Measurements from ENCODE around the gene DDX60.
"Not testable (repeated sequence)": the region's sequence is repeated elsewhere in the genome, so short reads cannot be mapped to it uniquely, and the experiment has no call there.

DDX60 gene

DNA sequence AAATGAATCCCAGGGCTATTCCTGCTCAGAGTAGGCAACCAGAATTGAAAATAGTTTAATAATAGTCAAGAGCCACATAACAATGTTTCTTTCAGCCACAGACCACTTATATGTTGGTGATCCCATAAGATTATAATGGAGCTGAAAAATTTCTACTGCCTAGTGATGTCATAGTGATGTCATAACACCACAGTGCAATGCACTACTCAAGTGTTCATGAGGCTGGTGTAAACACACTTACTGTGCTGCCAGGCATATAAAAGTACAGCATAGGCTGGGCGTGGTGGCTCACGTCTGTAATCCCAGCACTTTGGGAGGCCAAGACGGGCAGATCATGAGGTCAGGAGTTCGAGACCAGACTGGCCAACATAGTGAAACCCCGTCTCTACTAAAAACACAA, 15.1 kb downstream of the DDX60 start:
- H3K27ac ChIP-seq (ENCODE audit: low read length); H3K4me3 ChIP-seq (ENCODE audit: low read length in 2 of 2); H3K27me3 ChIP-seq (ENCODE audit: control insufficient read depth in 1 of 2, insufficient read depth in 2 of 2, low read length in 2 of 2); H3K9ac ChIP-seq (ENCODE audit: low read length in 2 of 2); H3K4me1 ChIP-seq (ENCODE audit: control insufficient read depth, insufficient read depth, low read length); H3K9me3 ChIP-seq (ENCODE audit: control insufficient read depth in 2 of 2, low read length in 2 of 2): not testable (repeated sequence)
- peaks cover 0 to 22% of the 10 kb centered on the region in 2 donors for H3K36me3 ChIP-seq (ENCODE audit: control insufficient read depth in 2 of 2, insufficient read depth in 2 of 2, low read length in 2 of 2)

DNA sequence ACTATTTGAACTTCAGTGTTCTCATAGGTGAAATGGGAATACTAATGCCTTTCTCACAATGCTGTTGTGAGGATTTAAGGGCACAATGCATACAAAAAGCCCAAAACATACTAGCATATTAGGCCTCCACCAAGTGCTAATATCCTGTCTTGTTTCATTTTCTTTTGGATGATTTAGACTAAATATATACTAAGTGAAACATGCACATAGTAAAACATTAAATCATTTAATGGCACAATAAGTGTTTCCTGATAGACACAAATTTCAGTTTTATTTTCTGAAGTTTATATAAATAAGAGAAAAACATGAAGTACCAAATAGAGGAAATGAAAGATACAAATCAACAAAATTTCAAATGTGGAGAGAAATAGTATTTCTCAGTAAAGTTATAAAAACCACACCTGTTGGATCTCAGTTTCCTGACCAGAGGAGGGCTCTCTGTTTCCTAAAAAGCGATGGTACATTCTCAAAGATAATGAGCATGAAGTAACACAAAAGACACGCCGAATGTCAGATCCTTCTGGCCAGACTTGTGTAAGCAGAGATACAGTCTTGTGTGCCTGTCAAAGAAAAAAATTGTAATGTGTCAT, 25.1 kb downstream of the DDX60 start:
- no peaks in the 10 kb centered on the region for H3K9me3 ChIP-seq (ENCODE audit: control insufficient read depth in 2 of 2, low read length in 2 of 2)
- H3K4me3 ChIP-seq (ENCODE audit: low read length in 2 of 2): no peak overlapping the region
- H3K9ac ChIP-seq (ENCODE audit: low read length in 2 of 2): no peak overlapping the region
- H3K27me3 ChIP-seq (ENCODE audit: control insufficient read depth in 1 of 2, insufficient read depth in 2 of 2, low read length in 2 of 2): no peaks in the 10 kb centered on the region
- H3K4me1 ChIP-seq (ENCODE audit: control insufficient read depth, insufficient read depth, low read length): no peaks in the 10 kb centered on the region
- H3K36me3 ChIP-seq (ENCODE audit: control insufficient read depth in 2 of 2, insufficient read depth in 2 of 2, low read length in 2 of 2): peaks cover 4 to 6% of the 10 kb centered on the region in 2 donors
- no peak overlapping the region for H3K27ac ChIP-seq (ENCODE audit: low read length)

DNA sequence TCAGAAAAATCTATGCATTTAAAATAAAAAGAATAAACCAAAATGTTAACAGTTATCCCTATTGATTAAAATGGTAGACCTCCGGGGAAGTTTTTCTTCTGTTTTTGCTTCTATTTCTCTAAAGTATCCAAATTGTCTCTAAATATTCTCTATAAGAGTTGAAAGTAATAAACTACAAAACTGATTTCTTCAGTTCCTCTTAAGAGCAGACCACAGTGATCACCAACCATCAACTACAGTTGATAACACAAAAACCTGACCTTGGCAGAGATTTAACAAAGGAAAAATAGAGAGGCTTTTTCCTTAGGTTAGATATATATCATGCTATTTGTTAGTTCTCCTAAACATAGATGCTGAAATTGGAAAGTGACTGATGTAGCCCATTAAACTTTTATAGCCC, 27.3 kb downstream of the DDX60 start:
- Histone ChIP-seq H3K27ac (ENCODE audit: low read length) (no peak overlapping the region), H3K4me3 (ENCODE audit: low read length in 2 of 2) (no peak overlapping the region), H3K27me3 (ENCODE audit: control insufficient read depth in 1 of 2, insufficient read depth in 2 of 2, low read length in 2 of 2) (no peaks in the 10 kb centered on the region), H3K9ac (ENCODE audit: low read length in 2 of 2) (no peak overlapping the region), H3K4me1 (ENCODE audit: control insufficient read depth, insufficient read depth, low read length) (no peaks in the 10 kb centered on the region), H3K9me3 (ENCODE audit: control insufficient read depth in 2 of 2, low read length in 2 of 2) (no peaks in the 10 kb centered on the region), H3K36me3 (ENCODE audit: control insufficient read depth in 2 of 2, insufficient read depth in 2 of 2, low read length in 2 of 2) (peaks cover 4 to 6% of the 10 kb centered on the region in 2 donors)

- not testable (repeated sequence) for H3K27ac ChIP-seq (ENCODE audit: low read length); H3K9ac ChIP-seq (ENCODE audit: low read length in 2 of 2); H3K27me3 ChIP-seq (ENCODE audit: control insufficient read depth in 1 of 2, insufficient read depth in 2 of 2, low read length in 2 of 2); H3K9me3 ChIP-seq (ENCODE audit: control insufficient read depth in 2 of 2, low read length in 2 of 2); H3K4me1 ChIP-seq (ENCODE audit: control insufficient read depth, insufficient read depth, low read length); H3K4me3 ChIP-seq (ENCODE audit: low read length in 2 of 2)
- H3K36me3 ChIP-seq (ENCODE audit: control insufficient read depth in 2 of 2, insufficient read depth in 2 of 2, low read length in 2 of 2): peaks cover 3 to 16% of the 10 kb centered on the region in 2 donors
Observed at GRCh38 chr4:168285850-168286249, 32.7 kb downstream of the DDX60 start.

GRCh38 chr4:168279556-168279955, 39.0 kb downstream of the DDX60 start:
- no peaks in the 10 kb centered on the region for H3K9me3 ChIP-seq (ENCODE audit: control insufficient read depth in 2 of 2, low read length in 2 of 2)
- H3K36me3 ChIP-seq (ENCODE audit: control insufficient read depth in 2 of 2, insufficient read depth in 2 of 2, low read length in 2 of 2): peaks cover 13 to 24% of the 10 kb centered on the region in 2 donors
- H3K4me3 ChIP-seq (ENCODE audit: low read length in 2 of 2): no peak overlapping the region
- H3K9ac ChIP-seq (ENCODE audit: low read length in 2 of 2): no peak overlapping the region
- no peak overlapping the region for H3K27ac ChIP-seq (ENCODE audit: low read length)
- H3K4me1 ChIP-seq (ENCODE audit: control insufficient read depth, insufficient read depth, low read length): no peaks in the 10 kb centered on the region
- H3K27me3 ChIP-seq (ENCODE audit: control insufficient read depth in 1 of 2, insufficient read depth in 2 of 2, low read length in 2 of 2): no peaks in the 10 kb centered on the region

DNA sequence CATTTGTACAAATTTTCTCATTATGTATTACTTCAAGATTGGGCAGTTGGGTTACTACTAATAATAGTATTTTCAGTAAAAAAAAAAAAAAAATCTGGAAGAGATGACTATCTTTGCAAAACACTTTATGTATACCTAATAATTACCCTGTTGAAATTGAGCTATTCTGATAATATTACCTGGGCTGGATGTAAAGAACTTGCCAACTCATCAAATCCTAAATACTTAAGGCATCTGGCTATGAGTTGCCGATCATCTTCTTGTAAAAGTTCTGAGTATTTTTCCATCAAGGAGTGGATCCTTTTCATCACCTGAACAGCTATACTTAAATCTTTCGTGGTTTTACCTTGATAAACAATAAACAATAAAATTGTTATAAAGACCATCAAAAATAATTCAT, 42.7 kb downstream of the DDX60 start:
- H3K9me3 ChIP-seq (ENCODE audit: control insufficient read depth in 2 of 2, low read length in 2 of 2): no peaks in the 10 kb centered on the region
- no peak overlapping the region for H3K4me3 ChIP-seq (ENCODE audit: low read length in 2 of 2)
- H3K4me1 ChIP-seq (ENCODE audit: control insufficient read depth, insufficient read depth, low read length): no peaks in the 10 kb centered on the region
- H3K36me3 ChIP-seq (ENCODE audit: control insufficient read depth in 2 of 2, insufficient read depth in 2 of 2, low read length in 2 of 2): peaks cover 10 to 25% of the 10 kb centered on the region in 2 donors
- no peak overlapping the region for H3K27ac ChIP-seq (ENCODE audit: low read length)
- H3K27me3 ChIP-seq (ENCODE audit: control insufficient read depth in 1 of 2, insufficient read depth in 2 of 2, low read length in 2 of 2): no peaks in the 10 kb centered on the region
- H3K9ac ChIP-seq (ENCODE audit: low read length in 2 of 2): no peak overlapping the region

- H3K36me3 ChIP-seq (ENCODE audit: control insufficient read depth in 2 of 2, insufficient read depth in 2 of 2, low read length in 2 of 2): peaks cover 10 to 20% of the 10 kb centered on the region in 2 donors
- H3K27me3 ChIP-seq (ENCODE audit: control insufficient read depth in 1 of 2, insufficient read depth in 2 of 2, low read length in 2 of 2): no peaks in the 10 kb centered on the region
- H3K4me1 ChIP-seq (ENCODE audit: control insufficient read depth, insufficient read depth, low read length): no peaks in the 10 kb centered on the region
- no peak overlapping the region for H3K4me3 ChIP-seq (ENCODE audit: low read length in 2 of 2)
- H3K27ac ChIP-seq (ENCODE audit: low read length): no peak overlapping the region
- H3K9me3 ChIP-seq (ENCODE audit: control insufficient read depth in 2 of 2, low read length in 2 of 2): no peaks in the 10 kb centered on the region
- H3K9ac ChIP-seq (ENCODE audit: low read length in 2 of 2): no peak overlapping the region
Observed at GRCh38 chr4:168274871-168275270, 43.7 kb downstream of the DDX60 start.

DNA sequence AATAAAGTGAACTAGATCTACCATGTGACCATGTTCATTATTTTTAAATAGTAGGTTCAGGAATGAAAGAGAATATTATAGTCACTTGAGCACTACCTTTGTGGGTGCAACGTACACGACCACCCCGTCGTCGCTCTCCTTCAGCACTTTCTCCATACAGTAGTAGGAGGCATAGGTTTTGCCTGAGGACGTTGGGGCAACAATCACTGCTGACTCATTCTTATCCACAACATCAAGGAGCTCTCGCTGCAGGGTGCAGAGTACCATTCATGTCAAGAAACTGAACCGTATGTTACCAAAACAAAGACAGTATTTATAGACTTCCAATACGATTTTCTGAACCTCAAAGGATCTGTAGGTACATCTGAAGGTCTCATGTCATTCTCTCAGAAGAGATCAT, 44.7 kb downstream of the DDX60 start:
- Histone ChIP-seq H3K36me3 (ENCODE audit: control insufficient read depth in 2 of 2, insufficient read depth in 2 of 2, low read length in 2 of 2) (peaks cover 3 to 16% of the 10 kb centered on the region in 2 donors), H3K9me3 (ENCODE audit: control insufficient read depth in 2 of 2, low read length in 2 of 2) (no peaks in the 10 kb centered on the region), H3K27me3 (ENCODE audit: control insufficient read depth in 1 of 2, insufficient read depth in 2 of 2, low read length in 2 of 2) (no peaks in the 10 kb centered on the region), H3K27ac (ENCODE audit: low read length) (no peak overlapping the region), H3K4me1 (ENCODE audit: control insufficient read depth, insufficient read depth, low read length) (no peaks in the 10 kb centered on the region), H3K4me3 (ENCODE audit: low read length in 2 of 2) (no peak overlapping the region), H3K9ac (ENCODE audit: low read length in 2 of 2) (no peak overlapping the region)

- Histone ChIP-seq H3K9ac (ENCODE audit: low read length in 2 of 2) (no peak overlapping the region), H3K9me3 (ENCODE audit: control insufficient read depth in 2 of 2, low read length in 2 of 2) (no peaks in the 10 kb centered on the region), H3K4me3 (ENCODE audit: low read length in 2 of 2) (no peak overlapping the region), H3K36me3 (ENCODE audit: control insufficient read depth in 2 of 2, insufficient read depth in 2 of 2, low read length in 2 of 2) (peaks cover 0 to 13% of the 10 kb centered on the region in 2 donors), H3K27me3 (ENCODE audit: control insufficient read depth in 1 of 2, insufficient read depth in 2 of 2, low read length in 2 of 2) (no peaks in the 10 kb centered on the region), H3K4me1 (ENCODE audit: control insufficient read depth, insufficient read depth, low read length) (no peaks in the 10 kb centered on the region), H3K27ac (ENCODE audit: low read length) (no peak overlapping the region)
Observed at GRCh38 chr4:168272488-168272887, 46.1 kb downstream of the DDX60 start.

DNA sequence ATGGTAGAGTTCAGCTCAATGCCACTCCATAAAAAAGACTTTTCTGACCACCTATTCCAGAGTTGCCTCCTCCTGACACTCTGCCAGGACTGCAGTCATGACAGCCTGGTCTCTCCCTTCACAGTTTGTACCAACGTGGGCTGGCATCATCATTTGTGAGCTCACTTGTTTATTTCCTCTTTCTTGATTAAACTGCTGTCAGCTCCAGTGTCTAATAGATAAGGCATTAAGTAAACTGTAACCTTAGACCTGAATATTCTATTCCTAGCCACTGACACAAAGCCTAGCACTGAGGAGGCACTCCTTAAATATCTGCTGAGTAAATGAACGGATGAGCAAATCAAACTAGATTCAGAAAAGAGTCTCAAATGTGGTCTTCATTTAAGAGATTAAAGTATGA, 48.7 kb downstream of the DDX60 start:
- Histone ChIP-seq H3K36me3 (ENCODE audit: control insufficient read depth in 2 of 2, insufficient read depth in 2 of 2, low read length in 2 of 2) (peaks cover 4 to 11% of the 10 kb centered on the region in 2 donors), H3K9ac (ENCODE audit: low read length in 2 of 2) (no peak overlapping the region), H3K27ac (ENCODE audit: low read length) (no peak overlapping the region)

GRCh38 chr4:168265327-168265726, 53.2 kb downstream of the DDX60 start:
- Histone ChIP-seq H3K9ac (ENCODE audit: low read length in 2 of 2) (no peak overlapping the region), H3K4me3 (ENCODE audit: low read length in 2 of 2) (no peak overlapping the region), H3K9me3 (ENCODE audit: control insufficient read depth in 2 of 2, low read length in 2 of 2) (no peaks in the 10 kb centered on the region), H3K36me3 (ENCODE audit: control insufficient read depth in 2 of 2, insufficient read depth in 2 of 2, low read length in 2 of 2) (peaks cover 3 to 6% of the 10 kb centered on the region in 2 donors), H3K27me3 (ENCODE audit: control insufficient read depth in 1 of 2, insufficient read depth in 2 of 2, low read length in 2 of 2) (no peaks in the 10 kb centered on the region), H3K27ac (ENCODE audit: low read length) (no peak overlapping the region), H3K4me1 (ENCODE audit: control insufficient read depth, insufficient read depth, low read length) (peaks cover 2% of the 10 kb centered on the region)

More for the DNA sequence above, 48.7 kb downstream of the DDX60 start:
- H3K4me1 ChIP-seq (ENCODE audit: control insufficient read depth, insufficient read depth, low read length): peaks cover 2% of the 10 kb centered on the region
- no peak overlapping the region for H3K4me3 ChIP-seq (ENCODE audit: low read length in 2 of 2)
- H3K9me3 ChIP-seq (ENCODE audit: control insufficient read depth in 2 of 2, low read length in 2 of 2): no peaks in the 10 kb centered on the region
- no peaks in the 10 kb centered on the region for H3K27me3 ChIP-seq (ENCODE audit: control insufficient read depth in 1 of 2, insufficient read depth in 2 of 2, low read length in 2 of 2)
